DOHH2 (cell line): ENCODE data around the gene CORO2B.

Source experiments
- H3F3A ChIP-seq: fragments of 200-600 bp; sonication (generic), shearing (Covaris generic); 2 replicates; pipeline ENCODE4 v1.6.0; 2016; ENCODE audit warnings: antibody characterized with exemption, mild to moderate bottlenecking; ENCODE audit not compliant: control insufficient read depth, insufficient read depth
- H3K27ac ChIP-seq: fragments of 200-600 bp; sonication (generic); 2 replicates; pipeline ENCODE4 v1.5.1; 2014; ENCODE audit warnings: low read depth, mild to moderate bottlenecking, low read length, moderate library complexity
- H3K27me3 ChIP-seq: fragments of 200-600 bp; sonication (generic); 2 replicates; pipeline ENCODE4 v1.6.1; 2014; ENCODE audit warnings: mild to moderate bottlenecking, low read length, mixed read lengths; ENCODE audit not compliant: control insufficient read depth
- H3K36me3 ChIP-seq: fragments of 200-600 bp; sonication (generic); 2 replicates; pipeline ENCODE4 v1.6.1; 2014; ENCODE audit warnings: mild to moderate bottlenecking, low read length, moderate library complexity, mixed read lengths; ENCODE audit not compliant: control insufficient read depth
- H3K4me1 ChIP-seq: fragments of 200-600 bp; sonication (generic); 2 replicates; pipeline ENCODE4 v1.6.1; 2014; ENCODE audit warnings: mild to moderate bottlenecking, low read length, mixed read lengths; ENCODE audit not compliant: control insufficient read depth
- H3K4me2 ChIP-seq: fragments of 200-600 bp; sonication (generic); 2 replicates; pipeline ENCODE4 v1.6.0; 2014; ENCODE audit warnings: mild to moderate bottlenecking, low read length, moderate library complexity
- H3K4me3 ChIP-seq: fragments of 200-600 bp; sonication (generic); 2 replicates; pipeline ENCODE4 v1.5.1; 2014; ENCODE audit warnings: mild to moderate bottlenecking, low read length, mixed read lengths
- H3K79me2 ChIP-seq: fragments of 200-600 bp; sonication (generic); 2 replicates; pipeline ENCODE4 v1.6.1; 2014; ENCODE audit warnings: mild to moderate bottlenecking, low read length, mixed read lengths; ENCODE audit not compliant: control insufficient read depth
- H3K9me2 ChIP-seq: fragments of 200-600 bp; sonication (generic); replicated peaks from 2 replicates; pipeline ENCODE4 v1.6.1; 2014; ENCODE audit warnings: mild to moderate bottlenecking, low read length, mixed read lengths; ENCODE audit not compliant: control insufficient read depth
- H3K9me3 ChIP-seq: fragments of 200-600 bp; sonication (generic); 2 replicates; pipeline ENCODE4 v1.6.1; 2014; ENCODE audit warnings: antibody characterized with exemption, low read length, mixed read lengths; ENCODE audit not compliant: control insufficient read depth, insufficient read depth
- H4K20me1 ChIP-seq: fragments of 200-600 bp; sonication (generic); 2 replicates; pipeline ENCODE4 v1.6.0; 2014; ENCODE audit warnings: low read depth, mild to moderate bottlenecking, antibody characterized with exemption, low read length, moderate library complexity; ENCODE audit not compliant: control insufficient read depth, insufficient read depth
- CTCF ChIP-seq: fragments of 200-600 bp; sonication (generic); IDR thresholded peaks from one replicate; pipeline ENCODE4 v1.5.1; 2014; ENCODE audit warnings: antibody characterized with exemption, mild to moderate bottlenecking, low read depth, low read length; ENCODE audit not compliant: poor library complexity, severe bottlenecking
- EZH2phosphoT487 ChIP-seq: fragments of 200-600 bp; sonication (generic); IDR thresholded peaks from 2 replicates; pipeline ENCODE4 v1.6.1; 2017; ENCODE audit warnings: borderline replicate concordance, mild to moderate bottlenecking, antibody characterized with exemption, low read length, moderate library complexity, mixed read lengths

The CORO2B gene

GRCh38 chr15:68615301-68615700 is 36.5 kb downstream of the CORO2B start:
- Histone ChIP-seq H3K27me3 (peaks cover 5% of the 10 kb centered on the region; the same call in 1 of the 2 replicates), H3K9me2 (no peaks in the 10 kb centered on the region), H3K27ac (no peak overlapping the region), H3F3A (no peaks in the 10 kb centered on the region), H4K20me1 (no peaks in the 10 kb centered on the region), H3K36me3 (no peaks in the 10 kb centered on the region), H3K4me1 (peaks cover 11% of the 10 kb centered on the region), H3K9me3 (no peaks in the 10 kb centered on the region), H3K79me2 (no peaks in the 10 kb centered on the region), H3K4me3 (no peak overlapping the region), H3K4me2 (no peak overlapping the region)
- TF ChIP-seq CTCF = no peak
- TF ChIP-seq EZH2phosphoT487 = no peak

- Histone ChIP-seq H3F3A (no peaks in the 10 kb centered on the region), H3K9me3 (no peaks in the 10 kb centered on the region), H3K4me2 (no peak overlapping the region), H3K79me2 (no peaks in the 10 kb centered on the region), H3K4me1 (peaks cover 11% of the 10 kb centered on the region), H3K27ac (no peak overlapping the region), H3K4me3 (no peak overlapping the region), H3K9me2 (no peaks in the 10 kb centered on the region), H3K36me3 (no peaks in the 10 kb centered on the region), H4K20me1 (no peaks in the 10 kb centered on the region), H3K27me3 (peaks cover 5% of the 10 kb centered on the region; the same call in 1 of the 2 replicates)
- no peak for TF ChIP-seq CTCF
- no peak for TF ChIP-seq EZH2phosphoT487
Measured at GRCh38 chr15:68615811-68616210, 37.0 kb downstream of the CORO2B start.

GRCh38 chr15:68616397-68616796 is 37.6 kb downstream of the CORO2B start:
- no peaks in the 10 kb centered on the region for H4K20me1 ChIP-seq
- H3K79me2 ChIP-seq = no peaks in the 10 kb centered on the region
- TF ChIP-seq CTCF (no peak), EZH2phosphoT487 (no peak)
- H3K27ac ChIP-seq = no peak overlapping the region
- no peaks in the 10 kb centered on the region for H3K36me3 ChIP-seq
- H3K4me3 ChIP-seq = no peak overlapping the region
- no peaks in the 10 kb centered on the region for H3F3A ChIP-seq
- H3K9me3 ChIP-seq = no peaks in the 10 kb centered on the region
- H3K4me1 ChIP-seq = peaks cover 13% of the 10 kb centered on the region
- H3K27me3 ChIP-seq = peaks cover 5% of the 10 kb centered on the region; the same call in 1 of the 2 replicates
- H3K9me2 ChIP-seq = no peaks in the 10 kb centered on the region
- no peak overlapping the region for H3K4me2 ChIP-seq

- H4K20me1 ChIP-seq = no peaks in the 10 kb centered on the region
- H3K9me2 ChIP-seq = no peaks in the 10 kb centered on the region
- H3K27me3 ChIP-seq = peaks cover 5% of the 10 kb centered on the region; the same call in 1 of the 2 replicates
- no peak overlapping the region for H3K4me2 ChIP-seq
- H3K9me3 ChIP-seq = no peaks in the 10 kb centered on the region
- H3K4me3 ChIP-seq = no peak overlapping the region
- no peak overlapping the region for H3K27ac ChIP-seq
- no peaks in the 10 kb centered on the region for H3K79me2 ChIP-seq
- no peaks in the 10 kb centered on the region for H3F3A ChIP-seq
- H3K4me1 ChIP-seq = peaks cover 17% of the 10 kb centered on the region
- TF ChIP-seq CTCF (no peak), EZH2phosphoT487 (no peak)
- no peaks in the 10 kb centered on the region for H3K36me3 ChIP-seq
Measured at GRCh38 chr15:68617001-68617400, 38.2 kb downstream of the CORO2B start.
